ENCODE results near the gene SOWAHA. TPM values are rescaled to one million over a fixed set of nuclear protein-coding genes. Genes with fewer than 3 reads are reported as not detected.

Gene SOWAHA
- total and polyA plus RNA-seq, 2 of the 8 experiments (the other 6 are each of a cell fraction or from before 2014, with no cell fraction given): 0.09 to 0.11 TPM

DNA sequence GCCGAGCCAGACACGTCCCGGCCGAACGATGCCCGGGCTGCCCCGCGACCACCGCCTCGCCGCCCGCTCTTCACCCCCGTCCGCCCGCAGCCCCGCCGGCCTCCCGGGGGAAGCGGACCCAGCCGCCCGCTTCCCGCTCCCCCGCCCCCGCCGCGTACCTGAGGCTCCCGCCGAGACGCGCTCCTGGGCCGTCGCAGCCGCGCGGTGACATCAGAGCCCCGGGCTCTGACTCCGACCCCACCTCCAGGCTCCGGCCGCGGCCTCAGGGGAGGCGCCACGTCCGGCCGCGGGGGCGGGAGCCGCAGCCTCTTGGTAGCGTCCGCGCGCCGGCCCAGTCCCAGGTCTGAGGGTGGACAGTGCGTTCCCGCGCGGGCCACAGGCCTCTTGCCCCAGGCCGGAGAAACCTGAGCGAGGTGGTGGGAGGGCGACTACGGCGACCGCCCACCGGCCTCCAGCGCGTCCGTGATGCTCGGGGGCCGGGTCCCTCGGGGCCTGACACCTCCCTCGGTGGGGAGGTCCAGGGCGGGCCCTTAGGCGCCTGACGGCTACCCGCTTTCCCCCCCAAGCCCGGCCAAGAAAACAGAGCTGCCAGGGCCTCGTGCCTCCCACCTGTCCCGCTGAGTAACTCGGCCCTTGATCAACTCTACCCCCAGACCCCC is 17.5 kb downstream of the SOWAHA start, which contains the start of gene SHROOM1 (continued):
- TF ChIP-seq POLR2AphosphoS5 (IDR thresholded peaks at IDR 0.05; ENCODE audit: low read depth, low read length) (no peak), KDM4A (IDR thresholded peaks at IDR 0.05; ENCODE audit: low read depth, low read length, severe bottlenecking) (peak; percentile 19), SIN3A (conservative IDR thresholded peaks at IDR 0.05 in 1 of 2, IDR thresholded peaks at IDR 0.05 in 1 of 2; ENCODE audit: low read depth in 1 of 2, low read length in 2 of 2) (no peak), RBBP5 (IDR thresholded peaks at IDR 0.05; ENCODE audit: borderline replicate concordance, low read depth, low read length) (no peak), EP300 (IDR thresholded peaks at IDR 0.05; ENCODE audit: borderline replicate concordance in 1 of 2, low read depth in 2 of 2, low read length in 2 of 2) (no peak), EGR1 (IDR thresholded peaks at IDR 0.05; ENCODE audit: borderline replicate concordance, low read depth, low read length) (peak; percentile 85; the same call in 1 of the 2 replicates)
- TF ChIP-seq, protein P1, sequence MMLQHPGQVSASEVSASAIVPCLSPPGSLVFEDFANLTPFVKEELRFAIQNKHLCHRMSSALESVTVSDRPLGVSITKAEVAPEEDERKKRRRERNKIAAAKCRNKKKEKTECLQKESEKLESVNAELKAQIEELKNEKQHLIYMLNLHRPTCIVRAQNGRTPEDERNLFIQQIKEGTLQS (IDR thresholded peaks at IDR 0.05; ENCODE audit: insufficient read depth, low read depth, low read length): no peak
- TF ChIP-seq, protein P2, sequence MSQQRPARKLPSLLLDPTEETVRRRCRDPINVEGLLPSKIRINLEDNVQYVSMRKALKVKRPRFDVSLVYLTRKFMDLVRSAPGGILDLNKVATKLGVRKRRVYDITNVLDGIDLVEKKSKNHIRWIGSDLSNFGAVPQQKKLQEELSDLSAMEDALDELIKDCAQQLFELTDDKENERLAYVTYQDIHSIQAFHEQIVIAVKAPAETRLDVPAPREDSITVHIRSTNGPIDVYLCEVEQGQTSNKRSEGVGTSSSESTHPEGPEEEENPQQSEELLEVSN (IDR thresholded peaks at IDR 0.05): peak; percentile 58; the same call in 1 of the 2 replicates
